Endothelial cell of umbilical vein (primary cell): ENCODE results near the gene TRAF3. TPM values are rescaled to one million over a fixed set of nuclear protein-coding genes. Genes with fewer than 3 reads are reported as not detected.

Experiments
- BruUV-seq: library from RNA; stranded (reverse); fragments of 400-500 nt; replicated peaks from 2 replicates; lab custom pipeline; 2021; lab: Mats Ljungman, UMichigan
- CTCF ChIA-PET: fragments of 300-600, 350-600 bp; sonication (Branson Sonifier 250); formaldehyde crosslinking; loops from one replicate; lab custom pipeline; 2021; ENCODE audit warnings: antibody characterized with exemption, inconsistent platforms; lab: Charles Lee
- POLR2A ChIA-PET: fragments of 300-600, 350-600 bp; sonication (Branson Sonifier 250); formaldehyde crosslinking; loops from one replicate; lab custom pipeline; 2021; ENCODE audit warnings: antibody characterized with exemption, inconsistent platforms; lab: Charles Lee
- DNase-seq: peaks from one replicate; pipeline ENCODE4 v3.0.0-alpha.2; 2011; ENCODE audit warnings: low read depth, low spot score
- FAIRE-seq: peaks from 2 replicates; lab custom pipeline; 2011; peaks lifted over from hg19 to GRCh38; lab: Jason Lieb, UNC
- H2AFZ ChIP-seq: 2 replicates; pipeline ENCODE4 v1.6.0; 2012; ENCODE audit warnings: low read depth, low read length, control low read depth, inconsistent platforms
- H3K27ac ChIP-seq: 2 replicates; pipeline ENCODE4 v1.5.1; 2011; ENCODE audit warnings: low read depth, mild to moderate bottlenecking, control low read depth, low read length, moderate library complexity; ENCODE audit not compliant: insufficient read depth
- H3K27me3 ChIP-seq, 2 experiments: 2 replicates each; pipeline versions ENCODE4 v1.6.0 to v1.6.1; 2011; ENCODE audit warnings: low read length in 2 of 2, mixed read lengths in 1 of 2; ENCODE audit not compliant: control insufficient read depth in 2 of 2, insufficient read depth in 2 of 2
- H3K36me3 ChIP-seq, 2 experiments: 2 replicates in 1 of 2; 3 replicates in 1 of 2; pipeline ENCODE4 v1.5.1; 2011; ENCODE audit warnings: low read length in 2 of 2, mild to moderate bottlenecking in 1 of 2, moderate library complexity in 1 of 2; ENCODE audit not compliant: control insufficient read depth in 2 of 2, insufficient read depth in 2 of 2; ENCODE audit errors: extremely low read depth in 1 of 2
- H3K4me1 ChIP-seq: 3 replicates; pipeline ENCODE4 v1.5.1; 2011; ENCODE audit warnings: mild to moderate bottlenecking, low read length; ENCODE audit not compliant: control insufficient read depth, insufficient read depth; ENCODE audit errors: extremely low read depth
- H3K4me2 ChIP-seq: 2 replicates; pipeline ENCODE4 v1.6.1; 2011; ENCODE audit warnings: low read length, control low read depth, mixed read lengths; ENCODE audit not compliant: insufficient read depth
- H3K4me3 ChIP-seq, 3 experiments: fragments of 200-600 bp in 1 of 3; sonication (generic), shearing (Covaris generic) in 1 of 3; replicated peaks in 1 of 3; 2 replicates each; pipeline ENCODE4 v1.5.1; 2011 to 2016; ENCODE audit warnings: control low read depth in 3 of 3, low read length in 3 of 3, mild to moderate bottlenecking in 2 of 3, inconsistent platforms in 1 of 3, low read depth in 1 of 3, moderate library complexity in 1 of 3; ENCODE audit not compliant: insufficient read depth in 1 of 3
- H3K79me2 ChIP-seq: 2 replicates; pipeline ENCODE4 v1.6.0; 2012; ENCODE audit warnings: low read length, inconsistent platforms; ENCODE audit not compliant: control insufficient read depth, insufficient read depth
- H3K9ac ChIP-seq: replicated peaks from 2 replicates; pipeline ENCODE3; 2011; ENCODE audit warnings: low read length, control low read depth; ENCODE audit not compliant: insufficient read depth; ENCODE audit errors: extremely low read depth
- H3K9me1 ChIP-seq: replicated peaks from 3 replicates; pipeline ENCODE4 v1.6.0; 2011; ENCODE audit warnings: mild to moderate bottlenecking, low read length; ENCODE audit not compliant: control insufficient read depth, insufficient read depth; ENCODE audit errors: extremely low read depth
- H3K9me3 ChIP-seq: replicated peaks from 2 replicates; pipeline ENCODE4 v1.5.1; 2012; ENCODE audit warnings: low read length, inconsistent platforms; ENCODE audit not compliant: control insufficient read depth, insufficient read depth
- H4K20me1 ChIP-seq: replicated peaks from 2 replicates; pipeline ENCODE3; 2011; ENCODE audit warnings: mild to moderate bottlenecking, low read length; ENCODE audit not compliant: control insufficient read depth, insufficient read depth; ENCODE audit errors: extremely low read depth
- CTCF ChIP-seq, 2 donors: IDR thresholded peaks; 1 replicate in 1 of 2; 2 replicates in 1 of 2; pipeline ENCODE4 v1.5.1; 2011; ENCODE audit warnings: low read length in 2 of 2, mild to moderate bottlenecking in 2 of 2, moderate library complexity in 2 of 2, control low read depth in 1 of 2, inconsistent platforms in 1 of 2, low read depth in 1 of 2; ENCODE audit not compliant: insufficient read depth in 1 of 2; ENCODE audit errors: extremely low read depth in 1 of 2
- EZH2 ChIP-seq: IDR thresholded peaks from 2 replicates; pipeline ENCODE4 v1.6.1; 2012; ENCODE audit warnings: borderline replicate concordance, low read depth, mild to moderate bottlenecking, moderate library complexity, low read length, inconsistent platforms; ENCODE audit not compliant: severe bottlenecking
- FOS ChIP-seq: IDR thresholded peaks from 2 replicates; pipeline ENCODE4 v1.6.1; 2011; ENCODE audit warnings: mild to moderate bottlenecking, low read length, moderate library complexity, borderline replicate concordance; ENCODE audit not compliant: insufficient read depth
- JUN ChIP-seq: IDR thresholded peaks from 2 replicates; pipeline ENCODE4 v1.6.1; 2011; ENCODE audit warnings: borderline replicate concordance, low read depth; ENCODE audit not compliant: insufficient read length, insufficient read depth
- MYC ChIP-seq: IDR thresholded peaks from one replicate; pipeline ENCODE4 v1.6.1; 2011; ENCODE audit warnings: mild to moderate bottlenecking, low read depth, low read length
- dilution Hi-C: fragments of 300-500 bp; cut with MboI; formaldehyde crosslinking; loops from one replicate; pipeline ENCODE4 v1.15.0; 2019; ENCODE audit warnings: low sequenced_read_pairs; ENCODE audit not compliant: extremely low pct_ligation_motif_present
- intact Hi-C: fragments of 100-400 bp; cut with micrococcal nuclease; formaldehyde crosslinking; loops from one replicate; pipeline ENCODE4 v1.10.0; 2022
- polyA plus RNA-seq, 4 experiments: library from polyadenylated mRNA; depleted of rRNA in 3 of 4; stranded (reverse) in 3 of 4; unstranded in 1 of 4; fragments of >200 nt; gene quantifications; 2 replicates each; pipeline versions ENCODE4 v1.2.1 to v1.2.3, GENCODE V29; 2011 to 2012; ENCODE audit warnings: missing spikeins in 1 of 4
- total RNA-seq: library from RNA; stranded (reverse); gene quantifications from 2 replicates; pipeline ENCODE4 v1.2.3, GENCODE V29; 2021

The TRAF3 gene
- total and polyA plus RNA-seq, 2 donors (not counting 3 experiments of a cell fraction or from before 2014, with no cell fraction given): 14.4 to 27.6 TPM

GRCh38 chr14:102752239-102752847, 24.9 kb upstream of the TRAF3 start:
- no peak for FAIRE-seq
- CTCF ChIA-PET: interaction anchor here (1.0 to 1.1 kb wide), 3 partner anchors 20 to 58 kb away, joined by 3 read pairs; no protein-coding TSS in a partner anchor
- Histone ChIP-seq H3K36me3 (peaks cover 0 to 2% of the 10 kb centered on the region in 2 experiments), H3K9me1 (no peaks in the 10 kb centered on the region), H3K27ac (no peak overlapping the region), H3K27me3 (no peaks in the 10 kb centered on the region), H2AFZ (no peak overlapping the region), H4K20me1 (no peaks in the 10 kb centered on the region), H3K4me3 (no peak overlapping the region), H3K4me1 (no peaks in the 10 kb centered on the region), H3K9me3 (no peaks in the 10 kb centered on the region), H3K4me2 (no peak overlapping the region), H3K79me2 (no peaks in the 10 kb centered on the region), H3K9ac (no peak overlapping the region)
- no peak for TF ChIP-seq CTCF (IDR thresholded peaks at IDR 0.05; ENCODE audit: extremely low read depth in 1 of 2, insufficient read depth in 1 of 2, low read depth in 1 of 2, low read length in 2 of 2)
- TF ChIP-seq MYC: no peak
- POLR2A ChIA-PET: no interaction called here
- dilution Hi-C loops: no loop called here
- intact Hi-C loops: no loop called here
- BruUV-seq: no TSS peak
- no peak for DNase-seq

GRCh38 chr14:102754370-102755262, 22.6 kb upstream of the TRAF3 start:
- CTCF ChIA-PET: no interaction called here
- no peak for FAIRE-seq

More at GRCh38 chr14:102754370-102755262, 22.6 kb upstream of the TRAF3 start:
- Histone ChIP-seq H3K9ac (no peak overlapping the region), H3K9me1 (no peaks in the 10 kb centered on the region), H3K4me2 (no peak overlapping the region), H4K20me1 (no peaks in the 10 kb centered on the region), H3K36me3 (peaks cover 0 to 2% of the 10 kb centered on the region in 2 experiments), H3K4me3 (no peak overlapping the region), H3K27ac (no peak overlapping the region), H3K4me1 (no peaks in the 10 kb centered on the region), H3K9me3 (no peaks in the 10 kb centered on the region), H2AFZ (no peak overlapping the region), H3K27me3 (no peaks in the 10 kb centered on the region), H3K79me2 (no peaks in the 10 kb centered on the region)
- dilution Hi-C loops (no loop called here), intact Hi-C loops (no loop called here)
- POLR2A ChIA-PET: no interaction called here
- no TSS peak for BruUV-seq
- TF ChIP-seq FOS: no peak
- no peak for TF ChIP-seq EZH2
- TF ChIP-seq JUN: no peak
- DNase-seq: no peak
